HepG2 (cell line): ENCODE results near the gene ARVCF. TPM values are rescaled to one million over a fixed set of nuclear protein-coding genes. Genes with fewer than 3 reads are reported as not detected.

ENCODE experiments used
- ARID4A ChIP-seq: sonication (generic); formaldehyde crosslinking; IDR thresholded peaks from 2 replicates; pipeline ENCODE4 v1.5.0; 2020; ENCODE audit warnings: mild to moderate bottlenecking, missing genetic modification reagents, borderline replicate concordance
- ATF5 ChIP-seq: sonication (generic); formaldehyde crosslinking; IDR thresholded peaks from 2 replicates; pipeline ENCODE4 v1.4.0; 2020; ENCODE audit warnings: mild to moderate bottlenecking, low read depth, missing genetic modification reagents
- ELF3 ChIP-seq: IDR thresholded peaks from 2 replicates; pipeline ENCODE4 v1.6.1; 2016; ENCODE audit warnings: missing genetic modification reagents, missing compliant biosample characterization
- ELK4 ChIP-seq: sonication (generic); formaldehyde crosslinking; IDR thresholded peaks from 2 replicates; pipeline ENCODE4 v1.9.0; 2021; ENCODE audit warnings: missing genetic modification reagents, borderline replicate concordance
- FUBP1 ChIP-seq: sonication (generic); formaldehyde crosslinking; IDR thresholded peaks from 2 replicates; pipeline ENCODE4 v1.5.1; 2020; ENCODE audit warnings: missing genetic modification reagents, mild to moderate bottlenecking, borderline replicate concordance
- JUNB ChIP-seq: sonication (generic); formaldehyde crosslinking; IDR thresholded peaks from 2 replicates; pipeline ENCODE4 v1.8.0; 2022; ENCODE audit warnings: missing genetic modification reagents, mild to moderate bottlenecking, borderline replicate concordance
- KDM3A ChIP-seq: IDR thresholded peaks from 2 replicates; pipeline ENCODE4 v1.6.1; 2018; ENCODE audit warnings: low read depth, missing compliant biosample characterization
- RAD51 ChIP-seq: fragments of 450-650 bp; IDR thresholded peaks from 2 replicates; pipeline ENCODE4 v1.6.1; 2016; ENCODE audit warnings: borderline replicate concordance
- TCF12 ChIP-seq, 2 experiments: fragments of 450-650 bp in 1 of 2; sonication (generic) in 1 of 2; formaldehyde crosslinking in 1 of 2; IDR thresholded peaks; 2 replicates each; pipeline versions ENCODE4 v1.6.1 to v1.8.0; 2017 to 2022; ENCODE audit warnings: antibody characterized with exemption in 1 of 2, mild to moderate bottlenecking in 1 of 2, missing genetic modification reagents in 1 of 2, moderate library complexity in 1 of 2
- TFAP4 ChIP-seq: sonication (generic); IDR thresholded peaks from 2 replicates; pipeline ENCODE4 v1.6.1; 2016; ENCODE audit warnings: low read depth, borderline replicate concordance
- TP53 ChIP-seq: sonication (generic); formaldehyde crosslinking; conservative IDR thresholded peaks from 2 replicates; pipeline ENCODE4 v1.4.0; 2020; ENCODE audit warnings: missing genetic modification reagents
- ZFP37 ChIP-seq: sonication (generic); formaldehyde crosslinking; IDR thresholded peaks from 2 replicates; pipeline ENCODE4 v1.4.0; 2020; ENCODE audit warnings: missing genetic modification reagents, borderline replicate concordance
- ZNF10 ChIP-seq: sonication (generic); formaldehyde crosslinking; IDR thresholded peaks from 2 replicates; pipeline ENCODE4 v1.4.0; 2020; ENCODE audit warnings: mild to moderate bottlenecking, low read depth, missing genetic modification reagents, borderline replicate concordance
- ZNF253 ChIP-seq: sonication (generic); formaldehyde crosslinking; IDR thresholded peaks from 2 replicates; pipeline ENCODE4 v1.8.0; 2022; ENCODE audit warnings: mild to moderate bottlenecking, missing genetic modification reagents, borderline replicate concordance
- ZNF616 ChIP-seq: sonication (generic); formaldehyde crosslinking; IDR thresholded peaks from 2 replicates; pipeline ENCODE4 v1.5.0; 2020; ENCODE audit warnings: low read depth, mild to moderate bottlenecking, missing genetic modification reagents
- ZNF639 ChIP-seq: conservative IDR thresholded peaks from 2 replicates; pipeline ENCODE4 v1.6.1; 2018; ENCODE audit warnings: missing genetic modification reagents
- ZNF883 ChIP-seq: sonication (generic); formaldehyde crosslinking; IDR thresholded peaks from 2 replicates; pipeline ENCODE4 v1.5.1; 2020; ENCODE audit warnings: mild to moderate bottlenecking, missing genetic modification reagents; ENCODE audit errors: not compliant biosample characterization
- polyA plus RNA-seq, 8 experiments: library from polyadenylated mRNA; depleted of rRNA in 3 of 8; stranded (reverse) in 7 of 8; unstranded in 1 of 8; fragments of >200 nt; fragmentation: Illumina TruSeq in 4 of 8; extraction: Trizol in 4 of 8; gene quantifications; 2 replicates each; pipeline versions ENCODE4 v1.2.1 to v1.2.3, GENCODE V29; 2011 to 2016; ENCODE audit warnings: low read depth in 4 of 8, missing spikeins in 1 of 8, mixed read lengths in 1 of 8; ENCODE audit not compliant: insufficient read depth in 1 of 8
- total RNA-seq, 5 experiments: library from RNA; depleted of rRNA; stranded (reverse); fragments of >200 nt; fragmentation: Illumina TruSeq; extraction: Trizol; gene quantifications; 2 replicates each; pipeline ENCODE4 v1.2.3, GENCODE V29; 2016; ENCODE audit warnings: low read depth in 1 of 5

ARVCF gene
- total and polyA plus RNA-seq, 2 of the 13 experiments (the other 11 are each of a cell fraction or from before 2014, with no cell fraction given): 16.4 to 17.7 TPM

- TF ChIP-seq ZNF616 (CRISPR knock-in tag) (no peak), FUBP1 (no peak), ZNF883 (no peak), TP53 (CRISPR knock-in tag) (no peak), ELK4 (CRISPR knock-in tag) (no peak), ATF5 (CRISPR knock-in tag) (no peak), KDM3A (CRISPR knock-in tag) (no peak), ELF3 (CRISPR knock-in tag) (no peak), ZNF253 (CRISPR knock-in tag) (no peak), TFAP4 (no peak; the same call in 1 of the 2 replicates), ARID4A (no peak), ZNF10 (CRISPR knock-in tag) (no peak), JUNB (CRISPR knock-in tag) (no peak), TCF12 (IDR thresholded peaks at IDR 0.05) (no peak), TCF12 (CRISPR knock-in tag; IDR thresholded peaks at IDR 0.05) (no peak), ZFP37 (no peak), ZNF639 (CRISPR knock-in tag) (no peak), RAD51 (no peak)
These were observed 74.2 kb downstream of the ARVCF start (continued) for GRCh38 chr22:19942157-19943081.
